Measurements from ENCODE around the gene CUX1. TPM values are rescaled to one million over a fixed set of nuclear protein-coding genes. Genes with fewer than 3 reads are reported as not detected.

The CUX1 gene
- total RNA-seq, 1 experiment from 2014 or later, result 54.8 TPM

DNA sequence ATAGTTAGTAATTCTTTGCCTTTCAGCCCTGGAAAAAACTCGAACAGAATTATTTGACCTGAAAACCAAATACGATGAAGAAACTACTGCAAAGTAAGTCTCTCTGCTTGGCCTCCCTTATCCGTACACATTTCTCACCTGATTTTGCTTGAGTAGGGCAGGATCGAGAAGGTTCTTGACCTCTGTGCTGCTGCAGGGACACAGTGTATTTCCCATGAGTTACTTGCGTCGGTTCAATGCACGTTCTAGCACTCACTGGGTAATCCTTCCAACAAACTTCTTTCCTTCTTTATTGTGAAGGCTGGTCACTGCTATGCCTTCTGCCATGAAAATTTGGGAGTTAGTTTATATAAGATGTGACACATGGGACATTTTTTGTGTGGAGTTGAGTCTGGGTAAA, 297.8 kb downstream of the CUX1 start:
- Mint-ChIP-seq H3K4me1 (ENCODE audit: low read depth, unreplicated experiment) (no peaks in the 10 kb centered on the region), H3K9me3 (ENCODE audit: low read depth, unreplicated experiment) (no peaks in the 10 kb centered on the region), H3K27ac (ENCODE audit: unreplicated experiment) (no peak overlapping the region), H3K27me3 (ENCODE audit: unreplicated experiment) (no peaks in the 10 kb centered on the region), H3K4me3 (ENCODE audit: low read depth, unreplicated experiment) (no peak overlapping the region), H3K36me3 (ENCODE audit: insufficient read depth, unreplicated experiment) (no peaks in the 10 kb centered on the region)
- DNase-seq, result no peak
- CTCF ChIA-PET, result no interaction called here
- intact Hi-C loops (cut with micrococcal nuclease; ENCODE audit: unreplicated experiment), result no loop called here
- TF ChIP-seq, protein P1, sequence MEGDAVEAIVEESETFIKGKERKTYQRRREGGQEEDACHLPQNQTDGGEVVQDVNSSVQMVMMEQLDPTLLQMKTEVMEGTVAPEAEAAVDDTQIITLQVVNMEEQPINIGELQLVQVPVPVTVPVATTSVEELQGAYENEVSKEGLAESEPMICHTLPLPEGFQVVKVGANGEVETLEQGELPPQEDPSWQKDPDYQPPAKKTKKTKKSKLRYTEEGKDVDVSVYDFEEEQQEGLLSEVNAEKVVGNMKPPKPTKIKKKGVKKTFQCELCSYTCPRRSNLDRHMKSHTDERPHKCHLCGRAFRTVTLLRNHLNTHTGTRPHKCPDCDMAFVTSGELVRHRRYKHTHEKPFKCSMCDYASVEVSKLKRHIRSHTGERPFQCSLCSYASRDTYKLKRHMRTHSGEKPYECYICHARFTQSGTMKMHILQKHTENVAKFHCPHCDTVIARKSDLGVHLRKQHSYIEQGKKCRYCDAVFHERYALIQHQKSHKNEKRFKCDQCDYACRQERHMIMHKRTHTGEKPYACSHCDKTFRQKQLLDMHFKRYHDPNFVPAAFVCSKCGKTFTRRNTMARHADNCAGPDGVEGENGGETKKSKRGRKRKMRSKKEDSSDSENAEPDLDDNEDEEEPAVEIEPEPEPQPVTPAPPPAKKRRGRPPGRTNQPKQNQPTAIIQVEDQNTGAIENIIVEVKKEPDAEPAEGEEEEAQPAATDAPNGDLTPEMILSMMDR (IDR thresholded peaks at IDR 0.05; ENCODE audit: unreplicated experiment), result no peak
- no TSS peak for BruUV-seq (replicated peaks)

- H3K27me3 Mint-ChIP-seq (ENCODE audit: unreplicated experiment), result no peaks in the 10 kb centered on the region
- H3K27ac Mint-ChIP-seq (ENCODE audit: unreplicated experiment), result no peak overlapping the region
- intact Hi-C loops (cut with micrococcal nuclease; ENCODE audit: unreplicated experiment), result no loop called here
- TF ChIP-seq, protein P1 (IDR thresholded peaks at IDR 0.05; ENCODE audit: unreplicated experiment), result no peak
- CTCF ChIA-PET, result no interaction called here
- H3K36me3 Mint-ChIP-seq (ENCODE audit: insufficient read depth, unreplicated experiment), result no peaks in the 10 kb centered on the region
- H3K9me3 Mint-ChIP-seq (ENCODE audit: low read depth, unreplicated experiment), result no peaks in the 10 kb centered on the region
- no peaks in the 10 kb centered on the region for H3K4me1 Mint-ChIP-seq (ENCODE audit: low read depth, unreplicated experiment)
- DNase-seq, result no peak
- no peak overlapping the region for H3K4me3 Mint-ChIP-seq (ENCODE audit: low read depth, unreplicated experiment)
- no TSS peak for BruUV-seq (replicated peaks)
Measured at GRCh38 chr7:102115931-102116330, 298.5 kb downstream of the CUX1 start.

- no peak overlapping the region for H3K27ac Mint-ChIP-seq (ENCODE audit: unreplicated experiment)
- BruUV-seq (replicated peaks), result no TSS peak
- TF ChIP-seq, protein P1 (IDR thresholded peaks at IDR 0.05; ENCODE audit: unreplicated experiment), result no peak
- intact Hi-C loops (cut with micrococcal nuclease; ENCODE audit: unreplicated experiment), result no loop called here
- CTCF ChIA-PET, result no interaction called here
- no peak for DNase-seq
- no peaks in the 10 kb centered on the region for H3K4me1 Mint-ChIP-seq (ENCODE audit: low read depth, unreplicated experiment)
- no peaks in the 10 kb centered on the region for H3K36me3 Mint-ChIP-seq (ENCODE audit: insufficient read depth, unreplicated experiment)
- H3K27me3 Mint-ChIP-seq (ENCODE audit: unreplicated experiment), result no peaks in the 10 kb centered on the region
- H3K4me3 Mint-ChIP-seq (ENCODE audit: low read depth, unreplicated experiment), result no peak overlapping the region
- no peaks in the 10 kb centered on the region for H3K9me3 Mint-ChIP-seq (ENCODE audit: low read depth, unreplicated experiment)
Measured at GRCh38 chr7:102117743-102118142, 300.3 kb downstream of the CUX1 start.

- no peaks in the 10 kb centered on the region for H3K27me3 Mint-ChIP-seq (ENCODE audit: unreplicated experiment)
- H3K27ac Mint-ChIP-seq (ENCODE audit: unreplicated experiment), result no peak overlapping the region
- CTCF ChIA-PET, result no interaction called here
- intact Hi-C loops (cut with micrococcal nuclease; ENCODE audit: unreplicated experiment), result no loop called here
- H3K9me3 Mint-ChIP-seq (ENCODE audit: low read depth, unreplicated experiment), result no peaks in the 10 kb centered on the region
- no peaks in the 10 kb centered on the region for H3K36me3 Mint-ChIP-seq (ENCODE audit: insufficient read depth, unreplicated experiment)
- no peak overlapping the region for H3K4me3 Mint-ChIP-seq (ENCODE audit: low read depth, unreplicated experiment)
- no TSS peak for BruUV-seq (replicated peaks)
- no peaks in the 10 kb centered on the region for H3K4me1 Mint-ChIP-seq (ENCODE audit: low read depth, unreplicated experiment)
- TF ChIP-seq, protein P1 (IDR thresholded peaks at IDR 0.05; ENCODE audit: unreplicated experiment), result no peak
- no peak for DNase-seq
Measured at GRCh38 chr7:102119213-102119651, 301.8 kb downstream of the CUX1 start.
